ENCODE data around the gene MCM5. TPM values are rescaled to one million over a fixed set of nuclear protein-coding genes. Genes with fewer than 3 reads are reported as not detected.

MCM5 gene
- total and polyA plus RNA-seq, 8 donors = 7.2 to 17.7 (median 12.1) TPM

- no peak for TF ChIP-seq CTCF (IDR thresholded peaks at IDR 0.05)
- no peak for ATAC-seq
- no peak for FAIRE-seq
- 88 to 94% methylated on average over 12 of the region's 13 CpGs for WGBS, 2 donors
- H3K36me3 ChIP-seq = no peaks in the 10 kb centered on the region
- no peak overlapping the region for H3K4me3 ChIP-seq
- H3K4me1 ChIP-seq = no peaks in the 10 kb centered on the region
- no peaks in the 10 kb centered on the region for H3K9me3 ChIP-seq
- no peak overlapping the region for H3K27ac ChIP-seq
- H3K27me3 ChIP-seq = no peaks in the 10 kb centered on the region
- peak in 1 of 6 donors; percentile 6 for DNase-seq
- intact Hi-C loops (cut with DNase I) = no loop called here
These were observed 44.9 kb downstream of the MCM5 start for GRCh38 chr22:35444685-35445399.

- DNase-seq (no peak), ATAC-seq (no peak), FAIRE-seq (peak; percentile 72)
- TF ChIP-seq CTCF (IDR thresholded peaks at IDR 0.05) = no peak
- intact Hi-C loops (cut with DNase I) = no loop called here
- H3K9me3 ChIP-seq = no peaks in the 10 kb centered on the region
- WGBS, 2 donors = 74 to 76% methylated on average over 4 of the region's 4 CpGs
- no peak overlapping the region for H3K27ac ChIP-seq
- no peaks in the 10 kb centered on the region for H3K36me3 ChIP-seq
- no peak overlapping the region for H3K4me3 ChIP-seq
- no peaks in the 10 kb centered on the region for H3K4me1 ChIP-seq
- H3K27me3 ChIP-seq = no peaks in the 10 kb centered on the region
These were observed 46.0 kb downstream of the MCM5 start for GRCh38 chr22:35445933-35446332.

- no peak overlapping the region for H3K4me3 ChIP-seq
- intact Hi-C loops (cut with DNase I) = no loop called here
- DNase-seq (no peak), FAIRE-seq (no peak), ATAC-seq (peak in 1 of 4 donors; percentile 28)
- no peaks in the 10 kb centered on the region for H3K36me3 ChIP-seq
- TF ChIP-seq CTCF (IDR thresholded peaks at IDR 0.05) = no peak
- 91 to 92% methylated on average over 13 of the region's 13 CpGs for WGBS, 2 donors
- H3K9me3 ChIP-seq = no peaks in the 10 kb centered on the region
- no peaks in the 10 kb centered on the region for H3K27me3 ChIP-seq
- H3K4me1 ChIP-seq = no peaks in the 10 kb centered on the region
- no peak overlapping the region for H3K27ac ChIP-seq
These were observed 46.4 kb downstream of the MCM5 start for GRCh38 chr22:35446365-35446764.

GRCh38 chr22:35448523-35448922, 48.6 kb downstream of the MCM5 start:
- no peaks in the 10 kb centered on the region for H3K9me3 ChIP-seq
- H3K4me1 ChIP-seq = no peaks in the 10 kb centered on the region
- no peak overlapping the region for H3K4me3 ChIP-seq
- H3K27ac ChIP-seq = no peak overlapping the region
- no peaks in the 10 kb centered on the region for H3K36me3 ChIP-seq
- intact Hi-C loops (cut with DNase I) = no loop called here
- DNase-seq = no peak
- no peaks in the 10 kb centered on the region for H3K27me3 ChIP-seq
- TF ChIP-seq CTCF (IDR thresholded peaks at IDR 0.05) = no peak
- ATAC-seq = no peak
- WGBS, 2 donors = 94% methylated on average over 8 of the region's 8 CpGs
- FAIRE-seq = no peak

Measured in pancreas (tissue), 10 donors.